ENCODE measurements around the gene TRPM3. TPM values are rescaled to one million over a fixed set of nuclear protein-coding genes. Genes with fewer than 3 reads are reported as not detected.

The TRPM3 gene
- total RNA-seq, 4 donors from 2014 or later, result 5.2 to 8.1 (median 7.3) TPM

DNA sequence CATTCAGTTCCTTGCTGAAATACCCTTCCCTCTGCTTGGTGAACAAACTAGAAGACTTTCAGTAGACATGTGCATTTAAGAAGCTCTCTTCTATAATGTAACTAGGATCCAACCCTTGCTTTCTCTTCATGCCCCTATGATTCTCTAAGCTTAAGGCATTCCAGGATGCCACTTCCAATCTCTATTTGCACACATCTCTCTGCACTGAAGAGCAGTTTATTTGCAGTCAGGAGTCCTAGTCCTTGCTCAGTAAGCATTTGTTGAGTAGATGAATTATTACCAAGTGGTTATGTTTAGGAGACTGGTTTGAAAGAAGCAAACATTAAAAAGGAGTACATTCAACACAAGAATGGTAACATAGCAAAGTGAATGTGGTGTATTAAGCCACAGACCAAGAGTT lies 432.7 kb downstream of the TRPM3 start:
- DNase-seq (ENCODE audit: low spot score in 2 of 2), result no peak
- Histone ChIP-seq H3K4me3 (no peak overlapping the region), H3K27me3 (no peaks in the 10 kb centered on the region), H3K9me3 (no peaks in the 10 kb centered on the region), H3K27ac (no peak overlapping the region), H3K4me1 (no peaks in the 10 kb centered on the region), H3K36me3 (peaks cover 0 to 4% (median 0%) of the 10 kb centered on the region in 3 donors)
- no peak for TF ChIP-seq EP300 (IDR thresholded peaks at IDR 0.05)
- TF ChIP-seq, protein P1, sequence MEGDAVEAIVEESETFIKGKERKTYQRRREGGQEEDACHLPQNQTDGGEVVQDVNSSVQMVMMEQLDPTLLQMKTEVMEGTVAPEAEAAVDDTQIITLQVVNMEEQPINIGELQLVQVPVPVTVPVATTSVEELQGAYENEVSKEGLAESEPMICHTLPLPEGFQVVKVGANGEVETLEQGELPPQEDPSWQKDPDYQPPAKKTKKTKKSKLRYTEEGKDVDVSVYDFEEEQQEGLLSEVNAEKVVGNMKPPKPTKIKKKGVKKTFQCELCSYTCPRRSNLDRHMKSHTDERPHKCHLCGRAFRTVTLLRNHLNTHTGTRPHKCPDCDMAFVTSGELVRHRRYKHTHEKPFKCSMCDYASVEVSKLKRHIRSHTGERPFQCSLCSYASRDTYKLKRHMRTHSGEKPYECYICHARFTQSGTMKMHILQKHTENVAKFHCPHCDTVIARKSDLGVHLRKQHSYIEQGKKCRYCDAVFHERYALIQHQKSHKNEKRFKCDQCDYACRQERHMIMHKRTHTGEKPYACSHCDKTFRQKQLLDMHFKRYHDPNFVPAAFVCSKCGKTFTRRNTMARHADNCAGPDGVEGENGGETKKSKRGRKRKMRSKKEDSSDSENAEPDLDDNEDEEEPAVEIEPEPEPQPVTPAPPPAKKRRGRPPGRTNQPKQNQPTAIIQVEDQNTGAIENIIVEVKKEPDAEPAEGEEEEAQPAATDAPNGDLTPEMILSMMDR (IDR thresholded peaks at IDR 0.05), result no peak
- TF ChIP-seq POLR2A (IDR thresholded peaks at IDR 0.05), result no peak

DNA sequence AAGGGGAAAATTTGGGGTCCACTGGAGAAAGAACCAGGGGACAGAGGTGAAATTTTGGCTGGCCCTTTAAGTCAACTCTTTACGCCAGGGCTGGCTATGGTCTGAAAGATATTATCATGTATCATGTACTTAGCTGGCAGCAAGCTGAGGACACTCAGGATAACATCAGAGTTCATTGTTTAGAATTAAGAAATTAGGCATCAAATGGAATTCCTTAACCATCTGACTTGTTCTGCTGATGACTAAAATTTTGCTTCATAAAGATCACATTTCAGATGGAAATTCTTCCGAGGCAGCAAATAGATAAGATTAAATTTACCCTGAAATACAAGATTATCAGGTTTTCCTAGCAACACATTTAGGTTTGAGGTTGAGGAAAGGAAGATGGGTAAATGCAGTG lies 437.6 kb downstream of the TRPM3 start:
- Histone ChIP-seq H3K36me3 (no peaks in the 10 kb centered on the region), H3K4me3 (no peak overlapping the region)
- no peak for TF ChIP-seq POLR2A (IDR thresholded peaks at IDR 0.05)
- no peak for TF ChIP-seq EP300 (IDR thresholded peaks at IDR 0.05)
- TF ChIP-seq, protein P1 (IDR thresholded peaks at IDR 0.05), result no peak

DNA sequence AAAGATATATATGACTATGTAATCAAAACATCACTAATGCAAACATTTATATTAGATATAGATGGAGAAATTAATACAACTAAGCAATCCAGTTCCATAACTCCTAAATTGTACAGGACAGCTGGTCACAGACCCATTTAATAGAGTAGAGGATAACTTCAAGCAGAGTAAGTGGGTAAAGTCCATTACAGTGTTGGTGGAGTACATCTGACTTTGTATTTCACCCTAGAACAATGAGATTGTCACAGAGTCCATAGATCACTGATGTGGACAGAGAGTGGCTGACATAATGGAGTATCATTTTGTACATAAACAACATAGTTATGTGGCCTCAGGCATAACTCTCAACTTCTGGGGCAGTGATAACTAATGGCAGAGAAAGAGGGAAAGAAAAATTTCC lies 439.1 kb downstream of the TRPM3 start:
- TF ChIP-seq, protein P1 (IDR thresholded peaks at IDR 0.05), result no peak
- DNase-seq (ENCODE audit: low spot score in 2 of 2), result no peak
- Histone ChIP-seq H3K4me3 (no peak overlapping the region), H3K27ac (no peak overlapping the region), H3K36me3 (no peaks in the 10 kb centered on the region), H3K27me3 (no peaks in the 10 kb centered on the region), H3K9me3 (no peaks in the 10 kb centered on the region), H3K4me1 (no peaks in the 10 kb centered on the region)

More for the DNA sequence above, 437.6 kb downstream of the TRPM3 start:
- H3K9me3 ChIP-seq, result no peaks in the 10 kb centered on the region
- H3K4me1 ChIP-seq, result no peaks in the 10 kb centered on the region
- 82 to 89% methylated on average over 2 of the region's 2 CpGs for WGBS, 2 donors
- no peaks in the 10 kb centered on the region for H3K27me3 ChIP-seq
- DNase-seq (ENCODE audit: low spot score in 2 of 2), result no peak
- H3K27ac ChIP-seq, result no peak overlapping the region

- TF ChIP-seq EP300 (IDR thresholded peaks at IDR 0.05) (no peak), POLR2A (IDR thresholded peaks at IDR 0.05) (no peak)
- TF ChIP-seq, protein P1 (IDR thresholded peaks at IDR 0.05), result no peak
- no peak overlapping the region for H3K27ac ChIP-seq
- H3K4me3 ChIP-seq, result no peak overlapping the region
- no peaks in the 10 kb centered on the region for H3K9me3 ChIP-seq
- no peak for DNase-seq (ENCODE audit: low spot score in 2 of 2)
- no peaks in the 10 kb centered on the region for H3K27me3 ChIP-seq
- H3K4me1 ChIP-seq, result peaks cover 0 to 6% (median 0%) of the 10 kb centered on the region in 4 donors
- WGBS, 2 donors, result 69 to 80% methylated on average over 4 of the region's 4 CpGs
- H3K36me3 ChIP-seq, result no peaks in the 10 kb centered on the region
Observed at GRCh38 chr9:70679845-70680244, 441.6 kb downstream of the TRPM3 start.

GRCh38 chr9:70678153-70678552 lies 443.3 kb downstream of the TRPM3 start:
- Histone ChIP-seq H3K4me1 (peaks cover 0 to 6% (median 0%) of the 10 kb centered on the region in 4 donors), H3K9me3 (no peaks in the 10 kb centered on the region), H3K36me3 (no peaks in the 10 kb centered on the region), H3K27ac (peak overlapping the region in 1 of 4 donors; percentile 61), H3K4me3 (no peak overlapping the region), H3K27me3 (no peaks in the 10 kb centered on the region)
- no peak for DNase-seq (ENCODE audit: low spot score in 2 of 2)
- WGBS, 2 donors, result 51 to 60% methylated on average over 4 of the region's 4 CpGs
- TF ChIP-seq EP300 (IDR thresholded peaks at IDR 0.05) (no peak), POLR2A (IDR thresholded peaks at IDR 0.05) (no peak)
- TF ChIP-seq, protein P1 (IDR thresholded peaks at IDR 0.05), result no peak
